Purkinje cell (primary cell): ENCODE data around the gene PSTPIP2. TPM values are rescaled to one million over a fixed set of nuclear protein-coding genes. Genes with fewer than 3 reads are reported as not detected.

ENCODE experiments used
- polyA plus RNA-seq: library from polyadenylated mRNA; unstranded; fragments of >200 nt; fragmentation: Nextera tagmentation; gene quantifications from 2 replicates; pipeline ENCODE4 v1.2.1, GENCODE V29; 2014

PSTPIP2 gene, protein sequence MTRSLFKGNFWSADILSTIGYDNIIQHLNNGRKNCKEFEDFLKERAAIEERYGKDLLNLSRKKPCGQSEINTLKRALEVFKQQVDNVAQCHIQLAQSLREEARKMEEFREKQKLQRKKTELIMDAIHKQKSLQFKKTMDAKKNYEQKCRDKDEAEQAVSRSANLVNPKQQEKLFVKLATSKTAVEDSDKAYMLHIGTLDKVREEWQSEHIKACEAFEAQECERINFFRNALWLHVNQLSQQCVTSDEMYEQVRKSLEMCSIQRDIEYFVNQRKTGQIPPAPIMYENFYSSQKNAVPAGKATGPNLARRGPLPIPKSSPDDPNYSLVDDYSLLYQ
- 1.6 and 2.1 TPM in 2 replicates for polyA plus RNA-seq

DNA sequence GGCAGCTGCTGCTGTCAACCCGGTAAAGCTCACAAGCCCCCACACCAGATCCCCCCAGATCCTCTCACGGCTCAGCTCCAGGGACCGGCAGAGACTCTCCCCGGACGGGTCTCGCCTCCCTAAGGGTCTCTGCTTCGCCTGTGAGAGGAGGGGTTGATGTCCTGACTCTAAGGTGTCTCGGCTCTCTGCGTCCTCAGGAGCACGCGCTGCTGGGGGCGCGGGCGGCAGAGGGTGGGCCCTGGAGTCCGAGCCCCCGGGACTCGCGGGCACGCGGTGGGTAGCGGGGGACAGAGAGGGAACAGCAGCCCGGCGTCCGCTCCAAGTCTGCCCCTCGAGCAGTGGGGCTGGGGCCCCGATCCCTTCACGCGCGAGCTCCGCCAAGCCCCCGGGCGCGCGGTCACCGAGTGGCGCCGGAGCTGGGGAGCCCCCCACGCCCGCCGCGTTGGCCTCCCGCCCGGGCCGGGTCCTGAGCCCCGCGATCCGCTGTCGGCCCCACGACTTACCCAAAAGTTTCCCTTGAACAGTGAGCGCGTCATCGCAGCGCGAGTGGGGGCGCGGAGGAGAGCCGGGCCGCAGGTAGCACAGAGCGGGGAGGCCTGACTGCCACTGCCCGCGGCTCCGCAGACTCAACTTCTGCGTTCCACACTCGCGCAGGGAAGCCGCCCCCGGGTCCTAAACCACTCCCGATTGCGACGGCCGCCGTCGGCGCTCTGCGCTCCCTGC is at the start of gene PSTPIP2:
Gene PSTPIP2, minus strand, starts transcription at position 608 of the 723 bp plus-strand sequence. Its CDS starts 72 bp downstream, at position 536.

DNA sequence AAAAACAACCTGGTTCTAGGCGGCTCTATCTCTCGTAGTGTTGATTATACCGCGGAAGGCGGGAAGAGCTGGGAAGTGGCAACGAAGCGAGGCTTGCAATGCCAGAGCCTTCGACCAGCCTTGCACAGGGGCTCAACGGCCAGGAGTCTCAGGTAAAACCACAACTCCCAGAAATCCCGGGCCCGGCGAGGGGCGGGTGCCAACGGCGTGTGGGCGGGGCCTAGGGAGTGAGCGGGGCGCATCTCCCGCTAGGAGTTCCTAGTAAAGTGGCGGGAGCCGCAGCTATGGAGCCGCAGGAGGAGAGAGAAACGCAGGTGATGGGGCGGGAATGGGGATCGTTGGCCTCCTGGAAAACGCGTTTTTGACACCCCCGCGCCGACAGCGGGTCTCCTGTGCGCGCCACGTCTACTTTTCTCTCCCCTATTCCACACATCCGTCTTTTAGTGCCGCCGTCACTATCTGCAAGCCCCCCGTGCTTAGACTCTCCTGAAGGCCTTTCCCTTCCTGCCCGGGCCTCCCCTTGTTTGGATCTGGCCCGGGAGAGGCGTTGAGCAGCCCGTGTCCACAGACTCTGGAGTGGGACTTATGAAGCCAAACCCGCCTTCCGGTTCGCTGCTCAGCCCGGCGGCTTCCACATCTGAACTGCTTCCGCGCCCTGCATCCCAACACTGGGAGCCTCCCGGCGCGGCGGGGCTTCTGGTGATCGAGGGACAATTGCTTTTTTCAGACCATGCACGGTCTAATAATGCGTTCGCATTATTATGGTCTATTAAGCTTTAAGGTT is 32.3 kb upstream of the PSTPIP2 start, which contains the start of gene HAUS1:
Gene HAUS1, plus strand, starts transcription at position 258 of the 784 bp plus-strand sequence. Its CDS starts 27 bp downstream, at position 285.

DNA sequence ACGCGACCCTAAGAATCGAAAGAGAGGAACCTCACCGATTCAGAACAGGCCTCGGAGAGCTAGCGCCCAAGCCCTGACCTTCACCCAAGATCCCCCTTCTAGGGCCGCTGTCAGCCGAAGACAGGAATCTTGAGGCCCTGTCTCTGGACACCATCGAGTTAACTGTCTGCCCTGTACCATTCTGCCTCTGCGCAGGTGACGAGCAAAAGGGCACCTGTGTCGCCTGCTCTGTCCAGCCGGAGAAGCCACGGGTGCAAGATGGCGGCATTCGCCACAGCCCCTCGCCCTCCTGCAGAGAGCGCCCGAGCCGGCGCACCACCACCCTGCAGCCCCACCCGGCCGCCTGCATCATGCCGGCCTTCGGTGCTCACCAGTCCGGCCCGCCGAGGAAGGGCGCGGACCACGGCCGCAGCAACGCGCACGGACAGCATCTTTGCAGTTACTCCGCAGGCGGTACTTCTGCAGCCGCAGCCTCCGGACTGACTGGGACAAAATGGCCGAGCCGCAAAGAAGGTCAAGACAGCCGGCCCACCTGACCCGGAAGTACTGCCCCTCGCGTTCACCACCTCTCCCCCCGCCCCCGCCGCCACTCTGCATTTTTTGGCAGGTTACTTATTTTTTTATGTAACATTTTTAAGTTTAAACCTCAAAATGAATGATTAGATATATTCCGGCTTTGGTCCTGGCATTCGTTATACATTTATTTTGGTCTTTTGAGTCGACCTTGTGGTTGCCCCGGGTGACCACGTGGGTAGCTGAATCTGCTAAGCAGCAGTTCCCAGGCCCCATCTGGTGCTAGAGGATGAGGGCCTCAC is 25.9 kb upstream of the PSTPIP2 start, which contains the start of gene ATP5F1A:
Gene ATP5F1A, minus strand, starts transcription at position 496 of the 815 bp plus-strand sequence. Its CDS starts 65 bp downstream, at position 431.

DNA sequence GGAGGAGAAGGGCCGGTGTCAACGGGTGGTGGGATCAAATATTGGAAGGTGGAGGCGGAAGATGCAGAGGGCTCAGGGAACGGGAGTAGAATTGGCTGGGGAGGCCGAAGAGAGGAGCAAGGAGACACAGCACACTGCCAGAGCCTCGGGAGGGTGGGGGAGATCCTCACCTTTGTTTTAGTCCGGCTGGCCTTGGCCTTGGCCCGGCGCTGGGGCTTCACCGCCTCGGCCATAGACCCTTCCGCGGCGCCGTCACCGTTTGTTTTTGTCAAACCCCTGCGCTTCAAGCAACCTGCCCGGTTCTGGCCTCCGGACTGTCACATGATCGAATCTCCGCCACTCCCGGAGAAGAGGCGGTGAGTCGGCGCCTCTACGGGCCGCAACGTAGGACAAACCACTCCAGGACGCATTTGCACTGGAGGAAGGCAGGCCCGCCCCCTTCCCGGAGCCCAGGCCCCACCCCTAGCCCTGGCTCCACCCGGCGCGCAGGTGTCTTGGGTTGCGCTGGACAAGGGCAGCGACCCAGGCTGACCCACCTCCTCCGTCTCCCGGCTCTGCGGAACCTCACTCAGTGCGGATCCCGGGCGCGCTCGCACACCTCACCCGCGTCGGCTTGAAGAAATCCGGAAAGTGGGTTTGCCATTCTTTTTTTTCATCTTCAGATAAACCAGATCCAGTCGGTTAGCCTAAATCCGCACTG is 104.9 kb downstream of the PSTPIP2 start, which contains the start of gene EPG5:
Gene EPG5, minus strand, starts transcription at position 323 of the 700 bp plus-strand sequence. Its CDS starts 90 bp downstream, at position 233.

Other genes with a start within 250 kb of the PSTPIP2 start
- gene SIGLEC15, start 246.6 kb downstream of the PSTPIP2 start, polyA plus RNA-seq, result not detected in 2 replicates
- 7.8 and 10.7 TPM in 2 replicates for gene EPG5, start 104.9 kb downstream of the PSTPIP2 start, polyA plus RNA-seq
- 938 and 986 TPM in 2 replicates for gene ATP5F1A, start 26.0 kb upstream of the PSTPIP2 start, polyA plus RNA-seq
- 16.2 and 38.0 TPM in 2 replicates for gene HAUS1, start 32.1 kb upstream of the PSTPIP2 start, polyA plus RNA-seq